ENCODE data around the gene CCDC66.
A peak's percentile ranks its signal among the peaks of the same experiment; 100 is the strongest.

The CCDC66 gene

GRCh38 chr3:56622381-56622780 is 65.4 kb downstream of the CCDC66 start:
- no peak for DNase-seq

GRCh38 chr3:56624725-56625124 is 67.8 kb downstream of the CCDC66 start:
- DNase-seq = no peak

- no peak for DNase-seq
Observed at GRCh38 chr3:56629047-56629446, 72.1 kb downstream of the CCDC66 start.

- DNase-seq = peak in 1 of 2 experiments; percentile 2
Observed at GRCh38 chr3:56629451-56629850, 72.5 kb downstream of the CCDC66 start.

GRCh38 chr3:56630966-56631365 is 74.0 kb downstream of the CCDC66 start:
- no peak for DNase-seq

- DNase-seq = no peak
Observed at GRCh38 chr3:56633181-56633580, 76.2 kb downstream of the CCDC66 start.

GRCh38 chr3:56633602-56634535 is 76.9 kb downstream of the CCDC66 start:
- DNase-seq = no peak

- no peak for DNase-seq
Observed at GRCh38 chr3:56645407-56645806, 88.4 kb downstream of the CCDC66 start.

- DNase-seq = no peak
Observed at GRCh38 chr3:56654460-56654859, 97.5 kb downstream of the CCDC66 start.

GRCh38 chr3:56655709-56656108 is 98.7 kb downstream of the CCDC66 start:
- DNase-seq = no peak

- no peak for DNase-seq
Observed at GRCh38 chr3:56664823-56665222, 107.8 kb downstream of the CCDC66 start.

- DNase-seq = no peak
Observed at GRCh38 chr3:56667973-56668579, 111.1 kb downstream of the CCDC66 start.

Measured in NCI-H524 (cell line).